ENCODE data around the gene DPM2. TPM values are rescaled to one million over a fixed set of nuclear protein-coding genes. Genes with fewer than 3 reads are reported as not detected.

The DPM2 gene
- total and polyA plus RNA-seq, 12 donors = 7.2 to 31.1 (median 12.7) TPM

- no peak for ATAC-seq
- no peak for DNase-seq
- intact Hi-C loops (cut with DNase I) = loop anchor here in 1 of 10 donors (10.0 kb wide), 1 partner anchor 1281 kb away; no protein-coding TSS in a partner anchor
- Histone ChIP-seq H3K4me1 (peaks cover 39 to 83% (median 78%) of the 10 kb centered on the region in 9 donors), H3K27ac (peak overlapping the region in 8 of 10 donors; percentile 4 to 93 (median 68)), H3K27me3 (no peaks in the 10 kb centered on the region), H3K9me3 (no peaks in the 10 kb centered on the region), H3K4me3 (no peak overlapping the region), H3K36me3 (no peaks in the 10 kb centered on the region)
- TF ChIP-seq CTCF (IDR thresholded peaks at IDR 0.05) = no peak
- WGBS, 2 donors = 76 to 82% methylated on average over 19 of the region's 19 CpGs
Observed at GRCh38 chr9:127963359-127964064, 25.9 kb upstream of the DPM2 start.

GRCh38 chr9:127963041-127963358 is 25.3 kb upstream of the DPM2 start:
- H3K4me1 ChIP-seq = peaks cover 35 to 78% (median 73%) of the 10 kb centered on the region in 9 donors
- no peak for ATAC-seq
- intact Hi-C loops (cut with DNase I) = loop anchor here in 1 of 10 donors (10.0 kb wide), 1 partner anchor 1282 kb away; no protein-coding TSS in a partner anchor

GRCh38 chr9:127962278-127962677 is 24.6 kb upstream of the DPM2 start:
- Histone ChIP-seq H3K4me1 (peaks cover 33 to 71% (median 66%) of the 10 kb centered on the region in 9 donors), H3K9me3 (no peaks in the 10 kb centered on the region), H3K27ac (peak overlapping the region in 4 of 10 donors; percentile 12 to 93 (median 70)), H3K27me3 (no peaks in the 10 kb centered on the region), H3K4me3 (no peak overlapping the region), H3K36me3 (no peaks in the 10 kb centered on the region)
- 56 to 75% methylated on average over 3 of the region's 3 CpGs for WGBS, 2 donors
- ATAC-seq (no peak), DNase-seq (no peak)
- intact Hi-C loops (cut with DNase I) = loop anchor here in 1 of 10 donors (10.0 kb wide), 1 partner anchor 1283 kb away; no protein-coding TSS in a partner anchor
- no peak for TF ChIP-seq CTCF (IDR thresholded peaks at IDR 0.05)

More at GRCh38 chr9:127963041-127963358, 25.3 kb upstream of the DPM2 start:
- no peak overlapping the region for H3K4me3 ChIP-seq
- peak overlapping the region in 8 of 10 donors; percentile 4 to 93 (median 68) for H3K27ac ChIP-seq
- WGBS, 2 donors = 80% methylated on average over 3 of the region's 3 CpGs
- no peak for TF ChIP-seq CTCF (IDR thresholded peaks at IDR 0.05)
- no peaks in the 10 kb centered on the region for H3K9me3 ChIP-seq
- DNase-seq = no peak
- no peaks in the 10 kb centered on the region for H3K36me3 ChIP-seq
- H3K27me3 ChIP-seq = no peaks in the 10 kb centered on the region

- H3K27me3 ChIP-seq = no peaks in the 10 kb centered on the region
- peaks cover 30 to 65% (median 60%) of the 10 kb centered on the region in 9 donors for H3K4me1 ChIP-seq
- no peak for ATAC-seq
- DNase-seq = peak in 1 of 2 donors; percentile 1
- intact Hi-C loops (cut with DNase I) = loop anchor here in 1 of 10 donors (10.0 kb wide), 1 partner anchor 1283 kb away; no protein-coding TSS in a partner anchor
- no peak for TF ChIP-seq CTCF (IDR thresholded peaks at IDR 0.05)
- 92 to 94% methylated on average over 13 of the region's 13 CpGs for WGBS, 2 donors
- H3K4me3 ChIP-seq = no peak overlapping the region
- H3K36me3 ChIP-seq = no peaks in the 10 kb centered on the region
- H3K9me3 ChIP-seq = peaks cover 0 to 3% (median 0%) of the 10 kb centered on the region in 11 donors
- peak overlapping the region in 1 of 10 donors; percentile 93 for H3K27ac ChIP-seq
Observed at GRCh38 chr9:127961613-127962155, 24.0 kb upstream of the DPM2 start.

All from heart right ventricle (tissue), 16 donors.